HepG2 (cell line): ENCODE results near the gene ARFGEF3. TPM values are rescaled to one million over a fixed set of nuclear protein-coding genes. Genes with fewer than 3 reads are reported as not detected.

Source experiments
- AGO2 ChIP-seq: fragments of 200-400 bp; formaldehyde crosslinking; optimal IDR thresholded peaks from 2 replicates; pipeline ENCODE3; 2017; ENCODE audit warnings: mild to moderate bottlenecking, low read depth, low read length, moderate library complexity
- BCL6 ChIP-seq: IDR thresholded peaks from 2 replicates; pipeline ENCODE4 v1.6.1; 2016; ENCODE audit warnings: missing genetic modification reagents, missing compliant biosample characterization
- BRCA1 ChIP-seq: sonication (generic); formaldehyde crosslinking; IDR thresholded peaks from 2 replicates; pipeline ENCODE4 v1.4.0; 2020; ENCODE audit warnings: missing genetic modification reagents
- CEBPB ChIP-seq: IDR thresholded peaks from 2 replicates; pipeline ENCODE4 v1.6.1; 2011; ENCODE audit warnings: low read depth, low read length, improper control_type of control experiment, borderline replicate concordance
- FOXO1 ChIP-seq: sonication (generic); formaldehyde crosslinking; IDR thresholded peaks from 2 replicates; pipeline ENCODE4 v1.4.0; 2020; ENCODE audit warnings: missing genetic modification reagents
- FOXP1 ChIP-seq, 2 experiments: fragments of 450-650 bp in 1 of 2; IDR thresholded peaks; 2 replicates each; pipeline ENCODE4 v1.6.1; 2017 to 2018; ENCODE audit warnings: antibody characterized with exemption in 1 of 2
- HOMEZ ChIP-seq: IDR thresholded peaks from 2 replicates; pipeline ENCODE4 v1.6.1; 2016; ENCODE audit warnings: low read depth
- HOXA3 ChIP-seq: sonication (generic); formaldehyde crosslinking; IDR thresholded peaks from 2 replicates; pipeline ENCODE4 v1.5.0; 2020; ENCODE audit warnings: missing genetic modification reagents
- MAX ChIP-seq: IDR thresholded peaks from 2 replicates; pipeline ENCODE4 v1.6.1; 2012; ENCODE audit warnings: inconsistent platforms
- SAP130 ChIP-seq: IDR thresholded peaks from 2 replicates; pipeline ENCODE4 v1.6.1; 2016; ENCODE audit warnings: low read depth
- SOX13 ChIP-seq, 3 experiments: fragments of 450-650 bp in 1 of 3; sonication (generic) in 1 of 3; formaldehyde crosslinking in 1 of 3; IDR thresholded peaks in 2 of 3; conservative IDR thresholded peaks in 1 of 3; 2 replicates each; pipeline versions ENCODE4 v1.5.0 to v1.6.1; 2016 to 2020; ENCODE audit warnings: antibody characterized with exemption in 1 of 3, mild to moderate bottlenecking in 1 of 3, missing compliant biosample characterization in 1 of 3, missing genetic modification reagents in 1 of 3, moderate library complexity in 1 of 3
- SOX6 ChIP-seq, 2 experiments: fragments of 450-650 bp in 1 of 2; sonication (generic) in 1 of 2; formaldehyde crosslinking in 1 of 2; IDR thresholded peaks; 2 replicates each; pipeline versions ENCODE4 v1.4.0 to v1.6.1; 2017 to 2020; ENCODE audit warnings: antibody characterized with exemption in 1 of 2, mild to moderate bottlenecking in 1 of 2, missing genetic modification reagents in 1 of 2
- TBX2 ChIP-seq: sonication (generic); formaldehyde crosslinking; IDR thresholded peaks from 2 replicates; pipeline ENCODE4 v1.5.0; 2020; ENCODE audit warnings: missing genetic modification reagents, mild to moderate bottlenecking, borderline replicate concordance
- WIZ ChIP-seq: sonication (generic); formaldehyde crosslinking; IDR thresholded peaks from 2 replicates; pipeline ENCODE4 v1.5.1; 2020; ENCODE audit warnings: mild to moderate bottlenecking, missing genetic modification reagents
- ZBTB21 ChIP-seq: sonication (generic); formaldehyde crosslinking; IDR thresholded peaks from 2 replicates; pipeline ENCODE4 v1.4.0; 2020; ENCODE audit warnings: missing genetic modification reagents
- ZNF660 ChIP-seq: sonication (generic); formaldehyde crosslinking; IDR thresholded peaks from 2 replicates; pipeline ENCODE4 v1.5.1; 2020; ENCODE audit warnings: mild to moderate bottlenecking, low read depth, missing genetic modification reagents, borderline replicate concordance
- ZNF83 ChIP-seq: sonication (generic); formaldehyde crosslinking; IDR thresholded peaks from 2 replicates; pipeline ENCODE4 v1.4.0; 2020; ENCODE audit warnings: missing genetic modification reagents, mild to moderate bottlenecking, borderline replicate concordance
- ZSCAN21 ChIP-seq: sonication (generic); formaldehyde crosslinking; IDR thresholded peaks from 2 replicates; pipeline ENCODE4 v1.8.0; 2022; ENCODE audit warnings: mild to moderate bottlenecking, missing genetic modification reagents, moderate library complexity, borderline replicate concordance
- polyA plus RNA-seq, 8 experiments: library from polyadenylated mRNA; depleted of rRNA in 3 of 8; stranded (reverse) in 7 of 8; unstranded in 1 of 8; fragments of >200 nt; fragmentation: Illumina TruSeq in 4 of 8; extraction: Trizol in 4 of 8; gene quantifications; 2 replicates each; pipeline versions ENCODE4 v1.2.1 to v1.2.3, GENCODE V29; 2011 to 2016; ENCODE audit warnings: low read depth in 4 of 8, missing spikeins in 1 of 8, mixed read lengths in 1 of 8; ENCODE audit not compliant: insufficient read depth in 1 of 8
- total RNA-seq, 5 experiments: library from RNA; depleted of rRNA; stranded (reverse); fragments of >200 nt; fragmentation: Illumina TruSeq; extraction: Trizol; gene quantifications; 2 replicates each; pipeline ENCODE4 v1.2.3, GENCODE V29; 2016; ENCODE audit warnings: low read depth in 1 of 5
- TF ChIP-seq, protein P1 (sequence below): sonication (generic); formaldehyde crosslinking; IDR thresholded peaks from 2 replicates; pipeline ENCODE4 v1.9.0; 2021; ENCODE audit warnings: missing genetic modification reagents, borderline replicate concordance
- TF ChIP-seq, protein P2 (sequence below): sonication (generic); formaldehyde crosslinking; IDR thresholded peaks from 2 replicates; pipeline ENCODE4 v1.4.0; 2020; ENCODE audit warnings: mild to moderate bottlenecking, missing genetic modification reagents, borderline replicate concordance

The ARFGEF3 gene
- total and polyA plus RNA-seq, 2 of the 13 experiments (the other 11 are each of a cell fraction or from before 2014, with no cell fraction given): 0.60 to 2.6 TPM

DNA sequence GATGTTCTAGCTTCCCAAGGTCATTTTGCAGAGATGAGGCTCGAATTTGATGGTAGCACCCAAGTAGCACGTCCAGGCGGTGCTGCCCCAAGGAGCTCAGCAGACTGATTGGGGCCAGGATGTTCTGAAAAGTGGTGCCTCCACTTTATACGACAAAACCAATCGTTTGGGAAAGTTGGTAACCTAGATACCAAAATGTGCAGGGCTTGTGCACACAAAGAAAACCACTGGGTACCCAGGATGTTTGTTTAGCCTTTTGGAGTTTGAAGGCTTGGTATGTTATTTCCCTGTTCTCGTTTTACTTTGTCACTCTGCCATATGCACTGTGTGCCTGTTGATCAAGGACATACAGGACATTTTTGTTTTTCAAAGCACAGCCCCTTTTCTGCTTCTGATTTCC, 97.3 kb downstream of the ARFGEF3 start (continued):
- TF ChIP-seq, protein P1, sequence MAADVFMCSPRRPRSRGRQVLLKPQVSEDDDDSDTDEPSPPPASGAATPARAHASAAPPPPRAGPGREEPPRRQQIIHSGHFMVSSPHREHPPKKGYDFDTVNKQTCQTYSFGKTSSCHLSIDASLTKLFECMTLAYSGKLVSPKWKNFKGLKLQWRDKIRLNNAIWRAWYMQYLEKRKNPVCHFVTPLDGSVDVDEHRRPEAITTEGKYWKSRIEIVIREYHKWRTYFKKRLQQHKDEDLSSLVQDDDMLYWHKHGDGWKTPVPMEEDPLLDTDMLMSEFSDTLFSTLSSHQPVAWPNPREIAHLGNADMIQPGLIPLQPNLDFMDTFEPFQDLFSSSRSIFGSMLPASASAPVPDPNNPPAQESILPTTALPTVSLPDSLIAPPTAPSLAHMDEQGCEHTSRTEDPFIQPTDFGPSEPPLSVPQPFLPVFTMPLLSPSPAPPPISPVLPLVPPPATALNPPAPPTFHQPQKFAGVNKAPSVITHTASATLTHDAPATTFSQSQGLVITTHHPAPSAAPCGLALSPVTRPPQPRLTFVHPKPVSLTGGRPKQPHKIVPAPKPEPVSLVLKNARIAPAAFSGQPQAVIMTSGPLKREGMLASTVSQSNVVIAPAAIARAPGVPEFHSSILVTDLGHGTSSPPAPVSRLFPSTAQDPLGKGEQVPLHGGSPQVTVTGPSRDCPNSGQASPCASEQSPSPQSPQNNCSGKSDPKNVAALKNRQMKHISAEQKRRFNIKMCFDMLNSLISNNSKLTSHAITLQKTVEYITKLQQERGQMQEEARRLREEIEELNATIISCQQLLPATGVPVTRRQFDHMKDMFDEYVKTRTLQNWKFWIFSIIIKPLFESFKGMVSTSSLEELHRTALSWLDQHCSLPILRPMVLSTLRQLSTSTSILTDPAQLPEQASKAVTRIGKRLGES: no peak
- TF ChIP-seq AGO2: no peak
- no peak for TF ChIP-seq SOX6 (IDR thresholded peaks at IDR 0.05)
- TF ChIP-seq SOX6 (CRISPR knock-in tag; IDR thresholded peaks at IDR 0.05): peak; percentile 60
- peak; percentile 22; the same call in 1 of the 2 replicates for TF ChIP-seq TBX2 (CRISPR knock-in tag)
- peak; percentile 42; the same call in 1 of the 2 replicates for TF ChIP-seq FOXO1 (CRISPR knock-in tag)
- TF ChIP-seq, protein P2, sequence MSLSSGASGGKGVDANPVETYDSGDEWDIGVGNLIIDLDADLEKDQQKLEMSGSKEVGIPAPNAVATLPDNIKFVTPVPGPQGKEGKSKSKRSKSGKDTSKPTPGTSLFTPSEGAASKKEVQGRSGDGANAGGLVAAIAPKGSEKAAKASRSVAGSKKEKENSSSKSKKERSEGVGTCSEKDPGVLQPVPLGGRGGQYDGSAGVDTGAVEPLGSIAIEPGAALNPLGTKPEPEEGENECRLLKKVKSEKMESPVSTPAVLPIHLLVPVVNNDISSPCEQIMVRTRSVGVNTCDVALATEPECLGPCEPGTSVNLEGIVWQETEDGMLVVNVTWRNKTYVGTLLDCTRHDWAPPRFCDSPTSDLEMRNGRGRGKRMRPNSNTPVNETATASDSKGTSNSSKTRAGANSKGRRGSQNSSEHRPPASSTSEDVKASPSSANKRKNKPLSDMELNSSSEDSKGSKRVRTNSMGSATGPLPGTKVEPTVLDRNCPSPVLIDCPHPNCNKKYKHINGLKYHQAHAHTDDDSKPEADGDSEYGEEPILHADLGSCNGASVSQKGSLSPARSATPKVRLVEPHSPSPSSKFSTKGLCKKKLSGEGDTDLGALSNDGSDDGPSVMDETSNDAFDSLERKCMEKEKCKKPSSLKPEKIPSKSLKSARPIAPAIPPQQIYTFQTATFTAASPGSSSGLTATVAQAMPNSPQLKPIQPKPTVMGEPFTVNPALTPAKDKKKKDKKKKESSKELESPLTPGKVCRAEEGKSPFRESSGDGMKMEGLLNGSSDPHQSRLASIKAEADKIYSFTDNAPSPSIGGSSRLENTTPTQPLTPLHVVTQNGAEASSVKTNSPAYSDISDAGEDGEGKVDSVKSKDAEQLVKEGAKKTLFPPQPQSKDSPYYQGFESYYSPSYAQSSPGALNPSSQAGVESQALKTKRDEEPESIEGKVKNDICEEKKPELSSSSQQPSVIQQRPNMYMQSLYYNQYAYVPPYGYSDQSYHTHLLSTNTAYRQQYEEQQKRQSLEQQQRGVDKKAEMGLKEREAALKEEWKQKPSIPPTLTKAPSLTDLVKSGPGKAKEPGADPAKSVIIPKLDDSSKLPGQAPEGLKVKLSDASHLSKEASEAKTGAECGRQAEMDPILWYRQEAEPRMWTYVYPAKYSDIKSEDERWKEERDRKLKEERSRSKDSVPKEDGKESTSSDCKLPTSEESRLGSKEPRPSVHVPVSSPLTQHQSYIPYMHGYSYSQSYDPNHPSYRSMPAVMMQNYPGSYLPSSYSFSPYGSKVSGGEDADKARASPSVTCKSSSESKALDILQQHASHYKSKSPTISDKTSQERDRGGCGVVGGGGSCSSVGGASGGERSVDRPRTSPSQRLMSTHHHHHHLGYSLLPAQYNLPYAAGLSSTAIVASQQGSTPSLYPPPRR (CRISPR knock-in tag): peak; percentile 62; the same call in 1 of the 2 replicates
- TF ChIP-seq BCL6 (CRISPR knock-in tag): 0 out of 2 replicates have a peak, but pooled peaks have one; percentile 41
- TF ChIP-seq FOXP1 (IDR thresholded peaks at IDR 0.05): no peak
- TF ChIP-seq FOXP1 (CRISPR knock-in tag; IDR thresholded peaks at IDR 0.05): peak; percentile 63; the same call in 1 of the 2 replicates
- peak; percentile 81 for TF ChIP-seq HOMEZ (CRISPR knock-in tag)
- no peak for TF ChIP-seq ZSCAN21 (CRISPR knock-in tag)
- TF ChIP-seq ZNF660 (CRISPR knock-in tag): no peak
- TF ChIP-seq ZBTB21 (CRISPR knock-in tag): no peak
- 0 out of 2 replicates have a peak, but pooled peaks have one; percentile 32 for TF ChIP-seq MAX
- no peak for TF ChIP-seq CEBPB
- no peak for TF ChIP-seq SOX13 (IDR thresholded peaks at IDR 0.05)
- peak in 1 of 2 experiments; percentile 62; a peak in 1 of 4 replicates for TF ChIP-seq SOX13 (CRISPR knock-in tag; conservative IDR thresholded peaks at IDR 0.05 in 1 of 2, IDR thresholded peaks at IDR 0.05 in 1 of 2)
- TF ChIP-seq BRCA1 (CRISPR knock-in tag): no peak
- peak; percentile 79 for TF ChIP-seq SAP130 (CRISPR knock-in tag)
- TF ChIP-seq WIZ: 0 out of 2 replicates have a peak, but pooled peaks have one; percentile 41
- TF ChIP-seq ZNF83 (CRISPR knock-in tag): no peak
- TF ChIP-seq HOXA3 (CRISPR knock-in tag): no peak
